OCI-LY3 (cell line): ENCODE data around the gene FNIP1.

Experiments used
- H2AFZ ChIP-seq: fragments of 200-600, 300-600 bp; shearing (Covaris generic); 2 replicates; pipeline ENCODE4 v1.6.0; 2014; ENCODE audit warnings: antibody characterized with exemption, low read depth, low read length
- H3K27ac ChIP-seq: fragments of 200-600, 300-600 bp; sonication (generic); 2 replicates; pipeline ENCODE4 v1.5.1; 2014; ENCODE audit warnings: mild to moderate bottlenecking, low read length, moderate library complexity, mixed read lengths
- H3K27me3 ChIP-seq: fragments of 200-600, 300-600 bp; sonication (generic); 2 replicates; pipeline ENCODE4 v1.6.1; 2014; ENCODE audit warnings: low read depth, low read length, mixed read lengths
- H3K36me3 ChIP-seq: fragments of 200-600, 300-600 bp; sonication (generic); replicated peaks from 2 replicates; pipeline ENCODE3; 2014; ENCODE audit warnings: low read depth, low read length, mixed read lengths
- H3K4me1 ChIP-seq: fragments of 300-600, 200-600 bp; sonication (generic); 2 replicates; pipeline ENCODE4 v1.6.1; 2014; ENCODE audit warnings: low read length, mixed read lengths
- H3K4me2 ChIP-seq: fragments of 200-600, 300-600 bp; sonication (generic); 2 replicates; pipeline ENCODE4 v1.6.1; 2014; ENCODE audit warnings: low read length, mixed read lengths
- H3K4me3 ChIP-seq: fragments of 300-600, 200-600 bp; sonication (generic); 2 replicates; pipeline ENCODE4 v1.5.1; 2014; ENCODE audit warnings: antibody characterized with exemption, mild to moderate bottlenecking, low read length, moderate library complexity
- H3K79me2 ChIP-seq: fragments of 300-600, 200-600 bp; shearing (Covaris generic); 2 replicates; pipeline ENCODE4 v1.6.1; 2014; ENCODE audit warnings: mild to moderate bottlenecking, low read length, mixed read lengths
- H3K9ac ChIP-seq: fragments of 300-600, 200-600 bp; shearing (Covaris generic); 2 replicates; pipeline ENCODE4 v1.6.0; 2014; ENCODE audit warnings: mild to moderate bottlenecking, low read length, moderate library complexity
- H3K9me3 ChIP-seq: fragments of 200-600, 300-600 bp; shearing (Covaris generic); 2 replicates; pipeline ENCODE4 v1.6.1; 2014; ENCODE audit warnings: low read length, mixed read lengths; ENCODE audit not compliant: insufficient read depth
- H4K20me1 ChIP-seq: fragments of 200-600, 300-600 bp; sonication (generic); 2 replicates; pipeline ENCODE4 v1.6.1; 2016; ENCODE audit warnings: low read length, mixed read lengths; ENCODE audit not compliant: insufficient read depth
- CTCF ChIP-seq: fragments of 200-600, 300-600 bp; sonication (generic); IDR thresholded peaks from 2 replicates; pipeline ENCODE4 v1.5.1; 2014; ENCODE audit warnings: antibody characterized with exemption, low read length, low read depth
- EZH2phosphoT487 ChIP-seq: fragments of 200-600 bp; shearing (Covaris generic); IDR thresholded peaks from 2 replicates; pipeline ENCODE4 v1.6.1; 2018; ENCODE audit warnings: antibody characterized with exemption, mixed run types, low read depth

The FNIP1 gene

GRCh38 chr5:131607903-131608540 is 188.8 kb downstream of the FNIP1 start:
- no peaks in the 10 kb centered on the region for H3K9me3 ChIP-seq
- peaks cover 73% of the 10 kb centered on the region for H4K20me1 ChIP-seq
- no peak overlapping the region for H2AFZ ChIP-seq
- no peak overlapping the region for H3K9ac ChIP-seq
- H3K27ac ChIP-seq = no peak overlapping the region
- H3K4me3 ChIP-seq = no peak overlapping the region
- no peaks in the 10 kb centered on the region for H3K27me3 ChIP-seq
- TF ChIP-seq CTCF (no peak), EZH2phosphoT487 (no peak)
- no peak overlapping the region for H3K4me2 ChIP-seq
- no peaks in the 10 kb centered on the region for H3K4me1 ChIP-seq
- H3K79me2 ChIP-seq = peaks cover 81% of the 10 kb centered on the region
- H3K36me3 ChIP-seq = no peaks in the 10 kb centered on the region

- Histone ChIP-seq H3K27me3 (no peaks in the 10 kb centered on the region), H3K4me3 (no peak overlapping the region), H3K36me3 (no peaks in the 10 kb centered on the region), H3K9ac (no peak overlapping the region), H3K4me2 (no peak overlapping the region), H3K79me2 (peaks cover 75% of the 10 kb centered on the region), H4K20me1 (peaks cover 67% of the 10 kb centered on the region), H3K4me1 (no peaks in the 10 kb centered on the region), H2AFZ (no peak overlapping the region), H3K27ac (no peak overlapping the region), H3K9me3 (no peaks in the 10 kb centered on the region)
- TF ChIP-seq CTCF = no peak
- no peak for TF ChIP-seq EZH2phosphoT487
These were observed 189.4 kb downstream of the FNIP1 start for GRCh38 chr5:131607418-131607817.

- no peak overlapping the region for H3K9ac ChIP-seq
- peaks cover 50% of the 10 kb centered on the region for H4K20me1 ChIP-seq
- H3K79me2 ChIP-seq = peaks cover 53% of the 10 kb centered on the region
- H3K4me2 ChIP-seq = no peak overlapping the region
- H3K4me1 ChIP-seq = no peaks in the 10 kb centered on the region
- H2AFZ ChIP-seq = no peak overlapping the region
- H3K9me3 ChIP-seq = no peaks in the 10 kb centered on the region
- no peak for TF ChIP-seq EZH2phosphoT487
- no peak for TF ChIP-seq CTCF
- H3K4me3 ChIP-seq = no peak overlapping the region
- peaks cover 5% of the 10 kb centered on the region for H3K36me3 ChIP-seq
- H3K27ac ChIP-seq = no peak overlapping the region
- H3K27me3 ChIP-seq = no peaks in the 10 kb centered on the region
These were observed 191.7 kb downstream of the FNIP1 start for GRCh38 chr5:131605086-131605485.

GRCh38 chr5:131595088-131596033 is 201.5 kb downstream of the FNIP1 start:
- Histone ChIP-seq H3K4me3 (no peak overlapping the region), H2AFZ (no peak overlapping the region), H3K9ac (no peak overlapping the region), H3K36me3 (no peaks in the 10 kb centered on the region), H4K20me1 (peaks cover 11% of the 10 kb centered on the region), H3K79me2 (peaks cover 22% of the 10 kb centered on the region), H3K4me2 (no peak overlapping the region), H3K4me1 (no peaks in the 10 kb centered on the region), H3K27ac (no peak overlapping the region), H3K27me3 (no peaks in the 10 kb centered on the region), H3K9me3 (no peaks in the 10 kb centered on the region)
- TF ChIP-seq CTCF = no peak
- TF ChIP-seq EZH2phosphoT487 = no peak
